ENCODE measurements around the gene GBF1. TPM values are rescaled to one million over a fixed set of nuclear protein-coding genes. Genes with fewer than 3 reads are reported as not detected.
A peak's percentile ranks its signal among the peaks of the same experiment; 100 is the strongest.
"Not testable (repeated sequence)": the region's sequence is repeated elsewhere in the genome, so short reads cannot be mapped to it uniquely, and the experiment has no call there.

Gene GBF1
- total RNA-seq, 1 donor from 2014 or later, result 36.3 TPM

GRCh38 chr10:102241444-102242117, 3.8 kb upstream of the GBF1 start, which contains the start of gene PITX3:
Gene PITX3, minus strand, starts transcription at chr10:102241512. Its CDS starts 9,432 bp downstream, at chr10:102232080.
- no peak for DNase-seq (ENCODE audit: low read depth)
- TF ChIP-seq, protein P1, sequence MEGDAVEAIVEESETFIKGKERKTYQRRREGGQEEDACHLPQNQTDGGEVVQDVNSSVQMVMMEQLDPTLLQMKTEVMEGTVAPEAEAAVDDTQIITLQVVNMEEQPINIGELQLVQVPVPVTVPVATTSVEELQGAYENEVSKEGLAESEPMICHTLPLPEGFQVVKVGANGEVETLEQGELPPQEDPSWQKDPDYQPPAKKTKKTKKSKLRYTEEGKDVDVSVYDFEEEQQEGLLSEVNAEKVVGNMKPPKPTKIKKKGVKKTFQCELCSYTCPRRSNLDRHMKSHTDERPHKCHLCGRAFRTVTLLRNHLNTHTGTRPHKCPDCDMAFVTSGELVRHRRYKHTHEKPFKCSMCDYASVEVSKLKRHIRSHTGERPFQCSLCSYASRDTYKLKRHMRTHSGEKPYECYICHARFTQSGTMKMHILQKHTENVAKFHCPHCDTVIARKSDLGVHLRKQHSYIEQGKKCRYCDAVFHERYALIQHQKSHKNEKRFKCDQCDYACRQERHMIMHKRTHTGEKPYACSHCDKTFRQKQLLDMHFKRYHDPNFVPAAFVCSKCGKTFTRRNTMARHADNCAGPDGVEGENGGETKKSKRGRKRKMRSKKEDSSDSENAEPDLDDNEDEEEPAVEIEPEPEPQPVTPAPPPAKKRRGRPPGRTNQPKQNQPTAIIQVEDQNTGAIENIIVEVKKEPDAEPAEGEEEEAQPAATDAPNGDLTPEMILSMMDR (conservative IDR thresholded peaks at IDR 0.05; ENCODE audit: low read depth, low read length), result no peak
- H3K4me3 ChIP-seq (ENCODE audit: low read depth, low read length), result peak within 1 kb of the TSS; percentile 61

DNA sequence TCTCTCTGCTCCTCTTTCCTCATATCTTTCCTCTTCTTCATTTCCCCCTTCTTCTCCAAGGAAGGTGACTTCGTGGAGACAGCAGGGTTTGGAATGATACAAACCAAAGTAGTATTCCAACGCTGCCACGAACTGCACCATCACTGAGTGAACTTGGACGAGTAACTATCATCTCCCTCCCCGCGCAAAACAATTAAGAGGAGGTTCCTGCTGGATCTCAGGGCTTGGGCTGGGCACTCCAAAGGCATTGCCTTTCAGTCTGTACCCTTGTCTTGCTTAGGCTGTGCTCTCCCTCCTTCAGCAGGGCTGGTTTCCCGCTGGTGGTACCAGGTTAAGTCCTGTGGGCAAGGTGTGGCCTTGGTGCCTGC, 3.2 kb upstream of the GBF1 start:
- peak overlapping the region; percentile 61 for H3K4me3 ChIP-seq (ENCODE audit: low read depth, low read length)
- TF ChIP-seq, protein P1 (conservative IDR thresholded peaks at IDR 0.05; ENCODE audit: low read depth, low read length), result no peak
- DNase-seq (ENCODE audit: low read depth), result no peak

GRCh38 chr10:102243309-102243708, 2.0 kb upstream of the GBF1 start:
- TF ChIP-seq, protein P1 (conservative IDR thresholded peaks at IDR 0.05; ENCODE audit: low read depth, low read length), result no peak
- DNase-seq (ENCODE audit: low read depth), result no peak
- H3K4me3 ChIP-seq (ENCODE audit: low read depth, low read length), result no peak overlapping the region

GRCh38 chr10:102245932-102246251, 560 bp downstream of the GBF1 start:
- H3K4me3 ChIP-seq (ENCODE audit: low read depth, low read length), result peak overlapping the region; percentile 93
- DNase-seq (ENCODE audit: low read depth), result no peak
- TF ChIP-seq, protein P1 (conservative IDR thresholded peaks at IDR 0.05; ENCODE audit: low read depth, low read length), result no peak

DNA sequence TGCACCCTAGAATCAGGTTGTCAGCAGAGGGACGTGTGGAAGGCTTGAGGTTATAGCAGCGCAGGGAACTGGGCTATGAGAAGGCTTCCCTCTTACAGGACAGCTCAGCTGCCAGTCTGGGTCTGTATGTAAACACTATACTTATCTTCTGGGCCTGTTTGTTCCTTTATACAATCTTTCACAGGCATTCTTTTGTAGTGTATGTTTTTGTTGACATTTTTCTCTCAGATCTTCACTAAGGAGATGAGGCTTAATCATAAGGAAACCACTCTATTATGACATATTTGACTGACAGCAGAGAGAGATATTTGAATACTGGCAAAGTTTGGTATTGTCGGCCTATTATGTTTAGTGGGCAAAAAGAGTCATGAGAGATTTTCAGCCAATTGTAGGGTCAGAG, 929 bp downstream of the GBF1 start:
- DNase-seq (ENCODE audit: low read depth), result no peak
- TF ChIP-seq, protein P1 (conservative IDR thresholded peaks at IDR 0.05; ENCODE audit: low read depth, low read length), result no peak
- H3K4me3 ChIP-seq (ENCODE audit: low read depth, low read length), result peak overlapping the region; percentile 93

- no peak for DNase-seq (ENCODE audit: low read depth)
- TF ChIP-seq, protein P1 (conservative IDR thresholded peaks at IDR 0.05; ENCODE audit: low read depth, low read length), result no peak
- peak overlapping the region; percentile 22 for H3K4me3 ChIP-seq (ENCODE audit: low read depth, low read length)
Observed at GRCh38 chr10:102247734-102248133, 2.4 kb downstream of the GBF1 start.

DNA sequence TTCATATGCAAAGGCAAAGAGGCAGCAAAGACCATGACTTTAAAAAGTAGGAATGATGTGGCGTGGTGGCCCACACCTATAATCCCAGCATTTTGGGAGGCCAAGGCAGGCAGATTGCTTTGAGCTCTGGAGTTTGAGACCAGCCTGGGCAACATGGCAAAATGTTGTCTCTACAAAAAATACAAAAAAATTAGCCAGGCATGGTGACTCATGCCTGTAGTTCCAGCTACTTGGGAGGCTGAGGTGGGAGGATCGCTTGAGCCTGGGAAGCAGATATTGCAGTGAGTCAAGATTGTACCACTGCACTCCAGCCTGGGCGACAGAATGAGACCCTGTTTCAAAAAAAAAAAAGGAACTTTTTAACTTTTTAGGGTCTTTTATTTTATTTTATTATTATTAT, 7.2 kb downstream of the GBF1 start:
- not testable (repeated sequence) for H3K4me3 ChIP-seq (ENCODE audit: low read depth, low read length); DNase-seq (ENCODE audit: low read depth)

Data from epithelial cell of proximal tubule (primary cell).